HG02798 (cell line): Measurements from ENCODE around the gene RAB3IP.
"Not testable (repeated sequence)": the region's sequence is repeated elsewhere in the genome, so short reads cannot be mapped to it uniquely, and the experiment has no call there.

Source experiments
- ATAC-seq: cut with Tn5 transposase; IDR thresholded peaks from one replicate; pipeline ENCODE4 v1.9.1; 2021; ENCODE audit warnings: mild to moderate bottlenecking; ENCODE audit not compliant: unreplicated experiment, poor library complexity

Gene RAB3IP

GRCh38 chr12:69833696-69834095 is 95.0 kb downstream of the RAB3IP start:
- no peak for ATAC-seq

- ATAC-seq: no peak
These were observed 95.5 kb downstream of the RAB3IP start for GRCh38 chr12:69834147-69834546.

DNA sequence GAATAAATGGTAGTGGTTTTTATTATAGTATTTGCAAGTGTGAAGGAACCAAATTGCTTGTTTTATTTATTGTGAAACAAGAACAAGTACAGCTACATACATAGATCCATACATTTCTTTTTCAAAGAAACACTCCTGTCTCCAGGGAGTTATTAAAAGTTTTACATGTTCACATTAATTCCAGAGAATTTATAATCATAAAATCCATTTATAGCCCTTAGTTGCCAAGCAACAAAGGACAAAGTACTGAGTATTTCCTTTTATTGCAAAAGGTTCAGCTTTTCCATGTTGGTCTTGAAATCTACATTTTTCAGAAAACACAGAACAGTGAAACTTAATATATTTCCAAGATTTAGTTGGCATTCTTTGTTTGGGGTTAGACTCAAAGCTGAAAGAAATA is 95.9 kb downstream of the RAB3IP start:
- ATAC-seq: no peak

DNA sequence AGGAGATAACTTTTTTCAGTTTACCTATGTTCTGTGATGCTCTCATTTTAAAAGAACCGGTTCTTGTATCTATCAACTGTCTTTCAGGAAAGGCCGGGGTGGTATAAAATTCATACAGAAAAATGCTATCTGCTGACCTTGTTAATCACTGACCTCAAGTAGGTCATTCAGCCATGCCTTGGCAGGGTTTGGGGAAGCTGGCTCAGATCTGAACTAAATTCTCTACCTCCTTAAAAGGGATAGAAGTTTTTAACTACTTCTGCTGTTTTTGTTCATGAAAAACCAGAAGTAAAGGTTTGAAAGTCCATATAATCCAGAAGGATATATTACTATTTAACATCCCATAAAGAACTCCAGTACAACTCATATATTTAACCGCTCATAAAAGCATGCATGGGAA is 96.4 kb downstream of the RAB3IP start:
- ATAC-seq: no peak

GRCh38 chr12:69836015-69836414 is 97.4 kb downstream of the RAB3IP start:
- ATAC-seq: no peak

DNA sequence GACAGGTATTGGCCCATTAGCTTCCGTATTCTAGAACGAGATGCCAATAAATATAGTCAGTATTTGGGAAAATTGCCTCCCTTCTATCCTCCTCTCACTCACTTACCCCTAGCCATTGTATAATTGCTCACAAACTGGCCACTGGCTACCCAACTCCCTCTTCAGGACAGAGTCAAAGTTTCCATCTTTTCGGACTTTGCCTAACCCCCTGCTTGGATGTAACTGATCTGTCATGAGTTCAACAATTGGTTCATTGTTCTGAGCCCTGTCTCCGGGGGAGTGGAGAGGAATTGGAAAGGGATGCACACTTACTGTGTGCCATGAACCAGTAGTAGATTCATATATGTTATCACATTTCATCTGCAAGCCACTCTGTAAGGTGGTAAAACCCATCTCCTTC is 98.5 kb downstream of the RAB3IP start:
- ATAC-seq: no peak

DNA sequence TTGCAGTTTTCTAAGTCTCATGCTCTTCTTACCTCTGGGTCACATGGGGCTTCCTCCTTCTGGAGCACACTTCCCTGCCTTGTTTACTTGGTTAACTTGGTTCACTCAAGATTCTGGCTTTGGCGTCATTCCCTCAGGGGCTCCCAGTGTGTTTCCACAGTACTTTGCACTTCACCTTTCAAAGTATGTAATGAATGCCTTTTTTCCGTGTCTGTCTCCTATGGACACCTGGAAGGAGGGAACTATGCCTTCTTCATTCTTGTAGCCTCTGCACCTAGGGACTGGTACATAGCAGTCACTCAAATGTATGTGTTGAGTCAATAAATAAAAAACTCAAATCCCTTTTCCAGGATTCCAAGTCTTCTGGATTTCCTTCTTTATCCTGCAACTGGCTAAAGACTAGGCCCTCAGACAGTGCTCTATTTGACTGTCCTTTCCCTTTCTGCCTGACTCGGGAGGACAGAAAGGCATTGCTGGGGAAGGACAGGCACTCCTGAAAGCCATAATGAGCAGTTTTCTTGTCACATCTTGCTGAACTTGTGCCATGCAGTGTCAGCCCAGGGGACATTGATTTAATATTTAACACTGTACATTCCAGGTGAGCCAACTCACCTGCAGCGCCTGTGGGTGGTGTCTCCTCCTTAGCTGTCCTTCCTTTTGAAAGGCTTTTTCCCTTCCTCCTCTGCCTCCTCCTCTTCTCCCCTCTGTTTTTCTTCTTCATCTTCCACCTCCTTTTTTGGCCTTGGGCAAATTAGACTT is 99.2 kb downstream of the RAB3IP start:
- ATAC-seq: no peak

DNA sequence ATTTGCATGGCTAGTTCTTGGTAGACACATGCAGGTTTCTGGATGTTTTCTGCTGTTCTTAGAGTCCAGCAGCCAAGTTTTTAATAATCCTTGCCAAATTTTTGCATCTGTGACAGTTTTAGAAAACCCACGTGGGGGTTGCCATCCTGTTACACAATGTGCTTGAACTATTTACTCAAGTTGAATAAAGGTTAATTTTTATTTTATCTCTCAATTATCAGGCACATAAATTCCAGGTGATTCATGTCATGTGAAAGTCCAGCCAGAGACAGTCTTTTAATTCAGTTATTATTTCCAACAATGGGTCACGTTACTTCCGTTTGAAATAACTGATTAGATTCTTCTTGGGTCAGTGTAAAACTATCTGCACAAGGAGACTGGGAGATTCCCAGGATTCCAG is 102.1 kb downstream of the RAB3IP start:
- no peak for ATAC-seq

DNA sequence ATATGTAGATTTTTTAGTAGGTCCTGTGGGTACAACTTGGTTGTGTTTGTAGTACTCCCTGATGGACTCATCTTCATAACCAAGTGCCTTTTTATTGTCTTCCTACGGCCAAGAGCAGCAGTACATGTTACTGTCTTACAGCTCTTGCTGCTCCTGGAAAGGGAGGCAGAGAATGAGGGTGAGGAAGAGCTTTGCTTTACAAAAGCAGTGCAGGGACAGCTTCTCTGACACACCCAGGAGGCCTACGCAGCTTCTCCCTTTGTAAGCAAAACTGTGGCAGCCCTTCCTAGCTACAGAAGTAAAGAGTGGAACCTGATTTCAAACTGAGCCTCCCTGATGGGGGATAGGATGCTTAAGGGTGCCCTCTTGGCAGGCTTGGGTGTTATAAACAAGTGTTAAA is 104.9 kb downstream of the RAB3IP start:
- ATAC-seq: no peak

- no peak for ATAC-seq
These were observed 105.8 kb downstream of the RAB3IP start for GRCh38 chr12:69844416-69844815.

DNA sequence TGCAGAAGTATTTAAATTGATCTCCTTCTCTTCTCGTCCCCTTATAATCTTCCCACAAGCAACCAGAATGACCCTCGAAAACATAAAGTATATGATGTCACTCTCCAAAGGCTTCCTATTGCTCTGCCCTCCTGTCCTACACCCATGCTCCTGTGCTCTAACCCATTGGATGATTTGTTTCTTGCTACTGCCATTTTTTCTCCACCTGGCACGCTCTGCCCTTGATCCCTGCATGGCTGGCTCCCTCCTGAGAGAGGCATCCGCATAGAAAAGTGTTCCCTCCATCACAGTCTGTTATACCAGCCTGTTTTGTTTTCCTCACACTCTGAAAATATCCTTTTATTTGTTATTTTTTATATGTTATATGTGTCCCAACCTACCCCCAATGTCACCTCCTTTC is 106.2 kb downstream of the RAB3IP start:
- ATAC-seq: no peak

DNA sequence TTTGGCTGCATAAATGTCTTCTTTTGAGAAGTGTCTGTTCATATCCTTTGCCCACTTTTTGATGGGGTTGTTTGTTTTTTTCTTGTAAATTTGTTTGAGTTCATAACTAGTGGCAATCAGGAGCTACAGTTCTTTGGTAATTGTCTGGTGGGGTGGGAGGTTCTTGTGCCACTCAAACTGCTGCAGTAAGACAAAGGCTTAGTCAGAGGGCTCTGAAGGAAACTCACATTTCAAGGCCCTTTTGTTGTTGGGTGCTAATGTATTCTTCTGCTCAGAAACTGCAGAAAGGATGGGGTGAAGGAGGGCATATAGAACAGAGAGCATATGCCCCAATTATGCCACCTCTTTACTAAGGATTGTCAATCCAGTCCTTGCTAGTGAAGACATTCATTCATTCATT is 108.3 kb downstream of the RAB3IP start:
- no peak for ATAC-seq

DNA sequence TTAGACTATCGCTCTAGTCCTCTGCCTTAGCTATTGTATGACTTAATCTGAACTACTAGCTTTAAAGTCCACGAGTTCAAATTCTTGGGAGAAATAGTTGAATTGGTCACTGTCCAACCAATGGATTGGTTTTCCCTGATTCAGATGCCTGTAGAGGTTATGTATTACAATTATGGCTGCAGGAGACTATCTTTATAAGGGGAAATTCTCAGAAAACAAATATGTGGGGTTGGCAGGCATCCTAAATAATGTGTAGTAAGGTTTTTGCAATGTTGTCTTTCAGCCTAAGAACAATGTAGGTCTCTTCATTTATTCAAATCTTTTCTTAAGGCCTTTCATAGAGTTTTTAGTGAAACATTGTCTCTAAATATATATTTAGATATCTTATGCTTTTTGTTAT is 113.3 kb downstream of the RAB3IP start:
- no peak for ATAC-seq

DNA sequence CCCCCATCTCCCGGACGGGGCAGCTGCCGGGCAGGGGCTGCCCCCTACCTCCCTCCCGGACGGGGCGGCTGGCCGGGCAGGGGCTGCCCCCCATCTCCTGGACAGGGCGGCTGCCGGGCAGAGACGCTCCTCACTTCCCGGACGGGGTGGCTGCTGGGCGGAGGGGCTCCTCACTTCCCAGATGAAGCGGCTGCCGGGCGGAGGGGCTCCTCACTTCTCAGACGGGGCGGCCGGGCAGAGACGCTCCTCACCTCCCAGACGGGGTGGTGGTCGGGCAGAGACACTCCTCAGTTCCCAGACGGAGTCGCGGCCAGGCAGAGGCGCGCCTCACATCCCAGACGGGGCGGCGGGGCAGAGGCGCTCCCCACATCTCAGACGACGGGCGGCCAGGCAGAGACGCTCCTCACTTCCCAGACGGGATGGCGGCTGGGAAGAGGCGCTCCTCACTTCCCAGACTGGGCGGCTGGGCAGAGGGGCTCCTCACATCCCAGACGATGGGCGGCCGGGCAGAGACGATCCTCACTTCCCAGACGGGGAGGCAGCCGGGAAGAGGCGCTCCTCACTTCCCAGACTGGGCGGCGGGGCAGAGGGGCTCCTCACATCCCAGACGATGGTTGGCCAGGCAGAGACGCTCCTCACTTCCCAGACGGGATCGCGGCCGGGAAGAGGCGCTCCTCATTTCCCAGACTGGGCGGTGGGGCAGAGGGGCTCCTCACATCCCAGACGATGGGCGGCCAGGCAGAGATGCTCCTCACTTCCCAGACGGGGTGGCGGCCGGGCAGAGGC is 114.7 kb downstream of the RAB3IP start:
- not testable (repeated sequence) for ATAC-seq

DNA sequence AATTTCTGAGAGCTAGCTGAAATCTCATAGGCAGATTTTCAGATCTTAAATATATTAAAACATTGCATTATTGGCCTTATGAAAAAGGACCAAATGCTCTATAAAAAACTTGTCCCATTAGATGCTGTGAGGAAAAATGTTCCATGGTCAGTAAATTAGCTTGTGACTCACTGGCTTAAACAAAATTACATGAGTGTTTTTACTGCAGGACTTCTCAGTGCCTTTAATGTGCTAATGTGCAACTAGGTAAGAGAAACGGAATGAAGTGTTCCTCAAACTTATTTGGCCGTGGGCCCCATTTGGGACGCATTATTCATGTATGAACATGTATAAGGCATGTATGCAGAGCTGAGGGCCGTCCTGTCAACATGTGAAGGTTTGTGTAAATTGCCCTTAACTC is 128.0 kb downstream of the RAB3IP start:
- ATAC-seq: no peak

DNA sequence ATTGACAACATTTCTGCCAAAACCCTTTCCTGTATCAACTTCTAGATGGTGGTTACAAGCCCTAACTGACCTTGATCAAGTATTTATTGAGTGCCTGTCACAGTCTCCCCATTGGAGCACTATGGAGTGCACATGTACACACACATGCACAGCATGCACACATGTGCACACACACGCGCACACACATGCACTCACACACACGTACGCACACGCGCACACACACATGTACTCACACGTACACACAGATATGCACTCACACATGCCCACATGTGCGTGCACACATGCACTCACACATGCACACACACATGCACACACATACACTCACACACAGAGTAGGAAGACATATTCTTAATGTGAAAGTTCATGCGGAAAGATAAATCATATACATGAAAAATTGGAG is 130.0 kb downstream of the RAB3IP start:
- no peak for ATAC-seq

GRCh38 chr12:69872804-69873203 is 134.1 kb downstream of the RAB3IP start:
- no peak for ATAC-seq
